ENCODE results near the gene CSF3R.

CSF3R gene

DNA sequence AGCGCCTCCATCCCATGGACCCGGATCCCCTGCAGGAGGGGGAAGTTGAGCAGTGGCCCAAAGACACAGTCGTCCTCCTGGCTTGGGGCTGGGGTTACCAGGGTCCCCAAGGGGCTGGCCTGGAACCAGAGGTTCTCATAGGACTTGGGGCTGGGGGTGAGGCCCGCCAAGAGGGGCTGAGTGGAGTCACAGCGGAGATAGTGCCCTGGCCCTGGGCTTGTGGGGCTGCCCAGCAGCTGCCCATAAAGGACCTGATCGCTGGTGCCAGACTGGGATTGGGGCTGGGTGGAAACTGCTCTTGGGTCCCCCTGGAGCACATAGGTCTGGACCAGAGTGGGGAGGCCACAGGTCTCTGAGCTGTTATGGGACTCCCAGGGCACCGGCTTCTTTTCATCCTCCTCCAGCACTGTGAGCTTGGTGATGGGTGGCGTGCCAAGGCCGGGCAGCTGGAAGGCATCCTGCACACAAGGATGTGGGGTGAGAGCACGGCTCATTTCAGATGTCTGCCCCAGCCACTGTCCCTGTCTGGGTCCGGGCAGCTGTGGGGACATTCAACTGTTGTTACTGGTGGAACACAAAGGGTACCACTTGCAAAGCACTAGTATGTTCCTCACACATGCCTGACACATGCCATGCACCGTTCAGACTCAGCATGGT, 16.2 kb downstream of the CSF3R start:
- no peak for TF ChIP-seq CTCF (IDR thresholded peaks at IDR 0.05; ENCODE audit: poor library complexity, severe bottlenecking)
- peak overlapping the region; percentile 64 for H3K27ac ChIP-seq (ENCODE audit: poor library complexity, severe bottlenecking)
- no peaks in the 10 kb centered on the region for H3K9me3 ChIP-seq (ENCODE audit: severe bottlenecking)
- peaks cover 13% of the 10 kb centered on the region for H3K36me3 ChIP-seq (ENCODE audit: low read depth)
- H3K4me1 ChIP-seq (ENCODE audit: insufficient read depth, poor library complexity, severe bottlenecking), result peaks cover 10% of the 10 kb centered on the region
- ATAC-seq (ENCODE audit: low read depth) (no peak), DNase-seq (ENCODE audit: low spot score) (no peak)
- H3K4me3 ChIP-seq (ENCODE audit: severe bottlenecking), result no peak overlapping the region
- no peaks in the 10 kb centered on the region for H3K27me3 ChIP-seq (ENCODE audit: insufficient read depth, poor library complexity, severe bottlenecking)

- peaks cover 19% of the 10 kb centered on the region for H3K36me3 ChIP-seq (ENCODE audit: low read depth)
- no peak for ATAC-seq (ENCODE audit: low read depth)
Measured at GRCh38 chr1:36465731-36466369, 16.9 kb downstream of the CSF3R start.

DNA sequence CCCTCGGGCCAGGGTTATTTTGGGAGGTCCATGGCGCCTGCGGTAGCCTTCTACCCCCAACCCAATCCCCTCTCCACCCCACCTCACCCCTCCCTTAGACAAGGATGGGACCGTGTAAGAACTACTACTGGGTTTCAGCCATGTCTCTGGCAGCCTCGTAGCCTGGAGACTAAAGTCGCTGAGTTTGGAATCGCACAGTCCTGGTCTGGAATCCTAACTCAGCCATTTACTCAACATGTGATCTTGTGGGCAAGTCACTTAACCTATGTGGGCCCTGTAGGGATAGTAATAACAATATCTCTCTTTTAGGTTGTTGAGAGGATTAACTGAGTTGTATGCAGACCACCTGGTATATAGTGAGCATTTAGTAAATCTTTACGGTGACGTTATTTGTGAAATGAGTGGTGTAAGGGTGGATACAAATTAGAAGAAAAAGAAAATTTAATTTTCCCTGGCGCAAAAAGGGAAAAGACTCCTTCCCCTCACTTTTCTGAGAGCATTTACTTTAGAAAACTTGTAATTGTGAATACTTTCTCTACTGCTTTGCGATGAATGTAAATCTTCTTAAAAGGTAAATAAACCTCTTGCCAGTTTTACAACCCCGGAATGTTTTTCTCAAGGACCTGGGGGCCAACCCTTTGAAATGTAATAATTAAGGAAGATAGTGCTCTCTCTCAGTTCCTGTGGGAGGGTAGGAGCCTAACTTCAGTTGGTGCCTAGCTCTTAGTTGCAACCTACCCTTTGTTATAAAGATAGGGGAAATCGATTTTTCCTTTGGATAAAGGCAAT, 17.9 kb downstream of the CSF3R start:
- Histone ChIP-seq H3K9me3 (ENCODE audit: severe bottlenecking) (no peaks in the 10 kb centered on the region), H3K27me3 (ENCODE audit: insufficient read depth, poor library complexity, severe bottlenecking) (no peaks in the 10 kb centered on the region), H3K4me3 (ENCODE audit: severe bottlenecking) (peak overlapping the region; percentile 91), H3K27ac (ENCODE audit: poor library complexity, severe bottlenecking) (peak overlapping the region; percentile 64), H3K36me3 (ENCODE audit: low read depth) (peaks cover 30% of the 10 kb centered on the region), H3K4me1 (ENCODE audit: insufficient read depth, poor library complexity, severe bottlenecking) (peaks cover 10% of the 10 kb centered on the region)
- TF ChIP-seq CTCF (IDR thresholded peaks at IDR 0.05; ENCODE audit: poor library complexity, severe bottlenecking), result no peak
- DNase-seq (ENCODE audit: low spot score), result no peak
- ATAC-seq (ENCODE audit: low read depth), result peak; percentile 55

More at GRCh38 chr1:36465731-36466369, 16.9 kb downstream of the CSF3R start:
- Histone ChIP-seq H3K4me3 (ENCODE audit: severe bottlenecking) (no peak overlapping the region), H3K9me3 (ENCODE audit: severe bottlenecking) (no peaks in the 10 kb centered on the region), H3K4me1 (ENCODE audit: insufficient read depth, poor library complexity, severe bottlenecking) (peaks cover 10% of the 10 kb centered on the region), H3K27me3 (ENCODE audit: insufficient read depth, poor library complexity, severe bottlenecking) (no peaks in the 10 kb centered on the region), H3K27ac (ENCODE audit: poor library complexity, severe bottlenecking) (peak overlapping the region; percentile 64)
- no peak for TF ChIP-seq CTCF (IDR thresholded peaks at IDR 0.05; ENCODE audit: poor library complexity, severe bottlenecking)
- no peak for DNase-seq (ENCODE audit: low spot score)

DNA sequence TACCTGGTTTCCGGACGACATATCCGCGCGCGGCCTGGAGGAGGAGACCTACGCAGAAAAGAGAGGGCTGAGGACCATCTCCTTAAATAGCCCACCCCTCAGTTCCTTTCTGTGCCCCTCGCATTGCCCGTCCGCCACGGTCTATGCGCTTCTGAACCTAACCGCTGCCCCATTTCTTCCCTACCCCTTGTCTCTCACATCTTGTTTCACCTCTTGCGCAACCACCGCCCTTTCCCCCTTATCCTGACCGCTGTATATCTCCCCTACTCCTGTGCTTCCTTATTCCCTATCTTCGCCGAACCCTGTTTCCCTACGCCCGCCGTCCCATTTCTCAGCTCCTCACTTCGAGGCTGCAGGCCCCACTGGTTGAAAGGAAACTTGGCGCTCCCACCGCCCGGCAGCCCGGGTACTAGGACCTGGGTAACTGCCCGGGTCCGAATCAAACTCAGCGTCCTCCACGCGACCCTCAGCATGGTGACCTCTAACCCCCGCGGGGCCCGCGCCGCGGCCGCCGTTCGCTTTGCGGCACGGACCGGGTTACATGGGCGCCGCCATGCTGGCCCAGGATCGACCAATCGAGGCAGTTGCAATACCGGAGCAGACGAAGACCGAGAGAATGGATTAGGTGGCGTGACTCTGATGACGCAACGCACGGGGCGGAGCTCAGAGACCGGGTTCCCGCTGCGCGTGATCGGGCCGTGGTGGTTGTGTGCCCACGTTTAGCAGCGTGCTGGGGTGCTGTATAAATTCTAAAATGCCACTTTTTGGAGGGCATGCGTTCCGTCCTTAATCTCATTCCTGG, 18.7 kb downstream of the CSF3R start, which contains the start of gene MRPS15:
TSS of gene MRPS15 (minus strand) at position 582 of the 802 bp plus-strand sequence. CDS start at position 473, 109 bp downstream.
- peak; percentile 93 for DNase-seq (ENCODE audit: low spot score)
- peaks cover 10% of the 10 kb centered on the region for H3K4me1 ChIP-seq (ENCODE audit: insufficient read depth, poor library complexity, severe bottlenecking)
- H3K4me3 ChIP-seq (ENCODE audit: severe bottlenecking), result peak within 1 kb of the TSS; percentile 91
- ATAC-seq (ENCODE audit: low read depth), result peak; percentile 86
- peaks cover 36% of the 10 kb centered on the region for H3K36me3 ChIP-seq (ENCODE audit: low read depth)
- no peaks in the 10 kb centered on the region for H3K9me3 ChIP-seq (ENCODE audit: severe bottlenecking)
- no peak for TF ChIP-seq CTCF (IDR thresholded peaks at IDR 0.05; ENCODE audit: poor library complexity, severe bottlenecking)
- H3K27me3 ChIP-seq (ENCODE audit: insufficient read depth, poor library complexity, severe bottlenecking), result no peaks in the 10 kb centered on the region
- H3K27ac ChIP-seq (ENCODE audit: poor library complexity, severe bottlenecking), result peak within 1 kb of the TSS; percentile 64
